ENCODE measurements around the gene SLC38A9. TPM values are rescaled to one million over a fixed set of nuclear protein-coding genes. Genes with fewer than 3 reads are reported as not detected.

The SLC38A9 gene
- polyA plus RNA-seq, 1 donor (not counting 4 experiments of a cell fraction or from before 2014, with no cell fraction given), result 43.3 TPM

DNA sequence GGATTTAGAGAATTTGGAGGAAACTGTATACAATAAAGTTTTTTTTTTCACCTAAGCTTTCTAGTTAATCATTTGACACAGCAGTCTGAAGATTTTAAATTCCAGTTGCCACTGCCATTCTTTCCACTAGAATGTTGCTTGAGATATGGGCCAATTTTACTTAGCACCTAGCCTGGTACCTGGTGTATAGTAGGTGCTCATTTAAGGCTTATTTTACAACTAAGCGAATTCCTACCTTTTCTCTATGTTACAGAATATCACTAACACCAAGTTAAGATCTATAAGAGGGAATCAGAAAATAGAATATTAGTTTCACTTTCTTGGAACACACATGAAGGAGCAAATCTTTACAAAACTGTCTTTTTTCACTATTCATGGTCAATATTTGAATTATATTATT is 22.5 kb upstream of the SLC38A9 start:
- dilution Hi-C loops (cut with MboI; ENCODE audit: extremely low pct_ligation_motif_present, low sequenced_read_pairs), result no loop called here

DNA sequence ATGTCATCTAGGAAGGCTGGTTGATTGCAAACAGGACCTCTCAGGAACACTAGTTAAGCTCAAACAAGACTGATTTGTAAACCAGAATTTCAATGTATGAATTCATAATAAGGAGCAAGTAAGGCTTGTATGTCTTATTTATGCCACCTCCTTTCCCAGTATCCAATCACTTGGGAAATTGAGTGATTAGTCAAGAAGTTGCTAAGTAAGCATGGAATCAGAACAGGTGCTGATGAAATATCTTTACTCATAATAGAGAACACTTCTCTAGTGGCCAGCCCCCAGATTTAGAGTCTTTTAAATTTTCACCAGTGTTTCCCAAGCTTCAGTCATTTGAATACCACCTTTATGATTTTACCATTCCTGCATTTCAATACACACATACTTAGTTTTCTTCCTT is 20.5 kb upstream of the SLC38A9 start:
- no peaks in the 10 kb centered on the region for H3K27me3 ChIP-seq (ENCODE audit: control insufficient read depth, extremely low read depth, insufficient read depth, low read length)
- no peak overlapping the region for H3K4me3 ChIP-seq (ENCODE audit: control insufficient read depth in 2 of 3, extremely low read depth in 1 of 3, insufficient read depth in 2 of 3, low read depth in 1 of 3, low read length in 3 of 3)
- TF ChIP-seq, protein P1, sequence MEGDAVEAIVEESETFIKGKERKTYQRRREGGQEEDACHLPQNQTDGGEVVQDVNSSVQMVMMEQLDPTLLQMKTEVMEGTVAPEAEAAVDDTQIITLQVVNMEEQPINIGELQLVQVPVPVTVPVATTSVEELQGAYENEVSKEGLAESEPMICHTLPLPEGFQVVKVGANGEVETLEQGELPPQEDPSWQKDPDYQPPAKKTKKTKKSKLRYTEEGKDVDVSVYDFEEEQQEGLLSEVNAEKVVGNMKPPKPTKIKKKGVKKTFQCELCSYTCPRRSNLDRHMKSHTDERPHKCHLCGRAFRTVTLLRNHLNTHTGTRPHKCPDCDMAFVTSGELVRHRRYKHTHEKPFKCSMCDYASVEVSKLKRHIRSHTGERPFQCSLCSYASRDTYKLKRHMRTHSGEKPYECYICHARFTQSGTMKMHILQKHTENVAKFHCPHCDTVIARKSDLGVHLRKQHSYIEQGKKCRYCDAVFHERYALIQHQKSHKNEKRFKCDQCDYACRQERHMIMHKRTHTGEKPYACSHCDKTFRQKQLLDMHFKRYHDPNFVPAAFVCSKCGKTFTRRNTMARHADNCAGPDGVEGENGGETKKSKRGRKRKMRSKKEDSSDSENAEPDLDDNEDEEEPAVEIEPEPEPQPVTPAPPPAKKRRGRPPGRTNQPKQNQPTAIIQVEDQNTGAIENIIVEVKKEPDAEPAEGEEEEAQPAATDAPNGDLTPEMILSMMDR (optimal IDR thresholded peaks at IDR 0.05 in 1 of 3, IDR thresholded peaks at IDR 0.05 in 1 of 3, conservative IDR thresholded peaks at IDR 0.05 in 1 of 3; ENCODE audit: extremely low read depth in 1 of 3, insufficient read depth in 2 of 3, low read length in 3 of 3), result no peak
- no peak for TF ChIP-seq EZH2 (IDR thresholded peaks at IDR 0.05; ENCODE audit: low read length)
- H3K9me3 ChIP-seq (ENCODE audit: control insufficient read depth, low read depth, low read length), result no peaks in the 10 kb centered on the region
- no peaks in the 10 kb centered on the region for H4K20me1 ChIP-seq (ENCODE audit: control insufficient read depth, extremely low read depth, insufficient read depth, low read length)
- no peak overlapping the region for H2AFZ ChIP-seq (ENCODE audit: control insufficient read depth, low read length)
- dilution Hi-C loops (cut with MboI; ENCODE audit: extremely low pct_ligation_motif_present, low sequenced_read_pairs), result no loop called here
- no peak overlapping the region for H3K27ac ChIP-seq (ENCODE audit: control insufficient read depth, insufficient read depth, low read length)
- H3K79me2 ChIP-seq (ENCODE audit: control insufficient read depth, insufficient read depth, low read length), result no peaks in the 10 kb centered on the region
- DNase-seq (ENCODE audit: low read depth, low spot score) (no peak), FAIRE-seq (no peak)
- no peak overlapping the region for H3K4me2 ChIP-seq (ENCODE audit: control insufficient read depth, extremely low read depth, insufficient read depth, low read depth, low read length)
- H3K9ac ChIP-seq (ENCODE audit: control insufficient read depth, extremely low read depth, insufficient read depth, low read length), result no peak overlapping the region
- H3K36me3 ChIP-seq (ENCODE audit: control insufficient read depth in 2 of 2, extremely low read depth in 1 of 2, insufficient read depth in 2 of 2, low read length in 2 of 2), result no peaks in the 10 kb centered on the region
- H3K9me1 ChIP-seq (ENCODE audit: control insufficient read depth, extremely low read depth, insufficient read depth, low read length), result no peaks in the 10 kb centered on the region
- no peaks in the 10 kb centered on the region for H3K4me1 ChIP-seq (ENCODE audit: control insufficient read depth, extremely low read depth, insufficient read depth, low read length)

More for the DNA sequence above, 22.5 kb upstream of the SLC38A9 start:
- H3K9me3 ChIP-seq (ENCODE audit: control insufficient read depth, low read depth, low read length), result no peaks in the 10 kb centered on the region
- no peaks in the 10 kb centered on the region for H3K9me1 ChIP-seq (ENCODE audit: control insufficient read depth, extremely low read depth, insufficient read depth, low read length)
- no peak overlapping the region for H3K4me3 ChIP-seq (ENCODE audit: control insufficient read depth in 2 of 3, extremely low read depth in 1 of 3, insufficient read depth in 2 of 3, low read depth in 1 of 3, low read length in 3 of 3)
- H4K20me1 ChIP-seq (ENCODE audit: control insufficient read depth, extremely low read depth, insufficient read depth, low read length), result no peaks in the 10 kb centered on the region
- no peak overlapping the region for H3K4me2 ChIP-seq (ENCODE audit: control insufficient read depth, extremely low read depth, insufficient read depth, low read depth, low read length)
- H3K79me2 ChIP-seq (ENCODE audit: control insufficient read depth, insufficient read depth, low read length), result no peaks in the 10 kb centered on the region
- no peak overlapping the region for H3K9ac ChIP-seq (ENCODE audit: control insufficient read depth, extremely low read depth, insufficient read depth, low read length)
- H3K27me3 ChIP-seq (ENCODE audit: control insufficient read depth, extremely low read depth, insufficient read depth, low read length), result no peaks in the 10 kb centered on the region
- no peak for TF ChIP-seq EZH2 (IDR thresholded peaks at IDR 0.05; ENCODE audit: low read length)
- TF ChIP-seq, protein P1 (optimal IDR thresholded peaks at IDR 0.05 in 1 of 3, IDR thresholded peaks at IDR 0.05 in 1 of 3, conservative IDR thresholded peaks at IDR 0.05 in 1 of 3; ENCODE audit: extremely low read depth in 1 of 3, insufficient read depth in 2 of 3, low read length in 3 of 3), result no peak
- FAIRE-seq, result no peak
- H3K4me1 ChIP-seq (ENCODE audit: control insufficient read depth, extremely low read depth, insufficient read depth, low read length), result no peaks in the 10 kb centered on the region
- no peak overlapping the region for H3K27ac ChIP-seq (ENCODE audit: control insufficient read depth, insufficient read depth, low read length)
- H3K36me3 ChIP-seq (ENCODE audit: control insufficient read depth in 2 of 2, extremely low read depth in 1 of 2, insufficient read depth in 2 of 2, low read length in 2 of 2), result no peaks in the 10 kb centered on the region
- DNase-seq (ENCODE audit: low read depth, low spot score), result no peak
- H2AFZ ChIP-seq (ENCODE audit: control insufficient read depth, low read length), result no peak overlapping the region

All from keratinocyte (primary cell).